MV-4-11 (cell line): ENCODE results near the gene LCK.

ENCODE experiments used
- DNase-seq: peaks from one replicate; lab custom pipeline; 2025; lab: John Stamatoyannopoulos, UW

The LCK gene

DNA sequence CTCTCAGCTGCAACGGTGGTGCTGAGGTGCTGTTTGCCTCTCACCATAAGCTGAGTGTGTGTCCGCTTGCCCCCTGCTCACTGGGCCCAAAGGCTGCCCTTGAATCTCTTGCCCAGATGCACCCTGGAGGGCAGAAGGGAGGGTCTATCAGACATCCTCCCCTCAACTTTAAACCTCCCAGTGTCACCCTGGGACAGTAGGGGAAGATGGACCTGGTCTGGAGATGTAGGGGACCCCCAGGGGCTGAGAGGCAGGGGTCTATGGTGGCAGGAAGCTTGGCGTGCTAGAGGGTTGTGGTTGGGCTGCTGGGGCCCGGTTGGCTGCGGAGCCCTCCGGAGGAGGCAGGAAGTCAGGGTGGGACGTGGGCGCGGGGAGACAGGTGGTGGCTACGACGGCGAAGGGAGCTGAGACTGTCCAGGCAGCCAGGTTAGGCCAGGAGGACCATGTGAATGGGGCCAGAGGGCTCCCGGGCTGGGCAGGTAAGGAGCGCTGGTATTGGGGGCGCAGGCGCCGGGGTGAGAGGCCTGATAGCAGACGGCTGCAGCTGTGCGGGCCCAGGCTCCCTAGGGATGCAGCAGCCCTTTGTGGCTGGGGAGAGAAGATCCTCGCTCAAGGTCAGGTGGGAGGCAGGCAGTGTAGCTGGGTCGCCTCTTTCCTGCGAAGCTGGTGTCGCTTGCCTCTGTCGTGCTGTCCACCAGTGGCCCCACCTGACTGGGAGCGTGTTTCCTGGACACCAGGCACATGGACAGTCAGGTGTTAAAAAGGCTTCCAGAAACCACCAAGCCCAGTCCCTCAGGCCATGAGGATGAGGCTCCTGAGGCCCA is at the start of gene LCK:
Gene LCK (plus strand): TSS at position 373 of the 824 bp plus-strand sequence. CDS start 23,065 bp downstream, outside the sequence.
- DNase-seq, result no peak

DNA sequence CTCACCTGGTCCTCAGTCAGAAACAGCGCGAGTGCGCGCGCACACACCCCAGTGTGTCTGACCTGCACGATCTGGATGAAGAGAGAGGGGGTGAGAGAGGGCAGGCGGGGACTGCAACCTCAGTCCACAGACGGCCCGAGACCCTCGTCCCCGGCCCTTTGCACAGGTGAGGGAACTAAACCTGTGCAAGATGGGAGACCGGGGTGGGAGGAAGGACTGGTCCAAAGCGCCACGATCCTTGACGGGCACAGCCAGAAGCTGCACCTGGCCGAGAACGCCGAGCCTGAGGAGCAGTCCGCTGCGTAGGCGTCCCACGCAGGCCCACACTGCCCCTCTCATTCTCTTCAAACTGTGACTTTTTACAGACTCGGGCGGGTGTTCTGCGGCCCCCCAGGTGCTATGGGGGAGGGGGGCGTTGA is 46.1 kb upstream of the LCK start:
- no peak for DNase-seq

DNA sequence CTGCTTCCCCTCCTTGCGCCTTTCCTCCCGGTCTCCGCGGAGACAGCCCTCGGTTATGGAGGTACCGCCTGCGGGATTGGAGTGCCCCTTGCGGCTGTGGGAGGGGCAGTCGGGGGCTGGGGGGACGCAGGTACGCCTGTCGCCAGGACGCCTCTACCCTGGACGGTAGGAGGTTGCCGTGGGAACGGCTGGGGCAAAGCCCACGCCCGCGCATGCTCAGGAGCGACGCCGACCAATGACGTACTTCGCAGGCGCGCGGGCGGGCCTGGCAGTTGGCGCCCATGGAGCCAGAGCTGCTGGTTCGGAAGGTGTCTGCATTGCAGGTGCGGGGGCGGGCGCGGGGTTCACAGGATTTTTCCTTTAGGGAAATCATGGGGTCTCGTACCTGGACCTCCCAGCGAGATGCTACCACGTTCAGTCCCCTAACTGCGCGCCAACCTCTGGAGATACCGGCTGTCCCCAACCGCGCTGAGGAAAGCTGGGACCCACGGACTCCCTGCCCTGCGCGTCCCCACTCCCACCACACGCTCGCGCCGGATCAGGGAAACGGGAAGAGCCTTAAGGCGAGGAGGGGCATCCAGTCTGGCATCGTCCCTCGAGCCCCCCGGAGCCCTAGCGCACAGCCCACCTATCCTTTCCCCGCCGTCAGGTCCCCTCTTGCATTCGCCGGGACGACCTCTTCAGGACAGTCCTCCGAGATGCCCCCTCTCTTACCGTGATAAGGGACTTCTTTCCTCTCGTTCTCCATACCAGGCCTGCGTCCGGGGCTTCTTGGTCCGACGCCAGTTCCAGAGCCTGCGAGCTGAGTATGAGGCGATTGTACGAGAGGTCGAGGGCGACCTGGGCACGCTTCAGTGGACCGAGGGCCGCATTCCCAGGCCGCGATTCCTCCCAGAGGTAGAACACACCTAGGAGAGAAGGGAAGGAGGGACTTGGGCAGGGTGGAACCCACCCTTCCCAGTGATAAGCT is 45.4 kb upstream of the LCK start, which contains the start of gene IQCC:
Gene IQCC (plus strand): TSS at position 271 of the 970 bp plus-strand sequence. CDS start 11 bp downstream, at position 282.
- peak; percentile 69 for DNase-seq

DNA sequence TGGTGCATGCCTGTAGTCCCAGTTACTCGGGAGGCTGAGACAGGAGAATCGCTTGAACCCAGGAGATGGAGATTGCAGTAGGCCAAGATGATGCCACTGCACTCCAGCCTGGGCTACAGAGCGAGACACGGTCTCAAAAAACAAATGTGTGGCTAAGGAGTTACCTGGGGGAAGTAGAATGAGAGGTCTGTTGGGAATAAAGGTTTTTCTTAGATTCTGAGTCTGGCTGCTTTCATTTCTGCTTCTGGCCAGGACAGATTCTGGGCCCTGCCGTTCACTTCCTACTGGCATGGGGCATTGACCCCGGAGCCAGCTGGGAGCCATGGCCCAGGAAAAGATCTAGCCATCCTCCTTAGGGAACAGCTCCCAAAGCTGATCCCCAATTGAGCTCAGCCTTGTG is 42.6 kb upstream of the LCK start:
- DNase-seq, result peak; percentile 14

DNA sequence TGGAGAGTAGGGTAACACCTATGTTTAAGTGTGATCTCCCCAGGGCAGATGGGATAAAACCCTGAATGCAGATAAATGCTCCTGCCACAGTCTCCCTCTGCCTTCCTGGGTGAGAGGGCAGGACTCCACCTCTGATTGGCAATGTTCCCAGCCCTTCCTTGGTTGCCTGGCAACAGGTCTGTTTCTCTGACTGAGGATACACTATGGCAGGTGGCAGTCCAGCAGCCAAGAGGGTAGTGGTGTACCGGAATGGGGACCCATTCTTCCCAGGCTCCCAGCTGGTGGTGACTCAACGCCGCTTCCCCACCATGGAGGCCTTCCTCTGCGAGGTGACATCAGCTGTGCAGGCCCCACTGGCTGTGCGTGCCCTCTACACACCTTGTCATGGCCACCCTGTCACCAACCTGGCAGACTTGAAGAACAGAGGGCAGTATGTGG is 42.2 kb upstream of the LCK start, which contains the start of gene DCDC2B:
Gene DCDC2B (plus strand): TSS at position 199 of the 438 bp plus-strand sequence. CDS start 5 bp downstream, at position 204.
- DNase-seq, result no peak

DNA sequence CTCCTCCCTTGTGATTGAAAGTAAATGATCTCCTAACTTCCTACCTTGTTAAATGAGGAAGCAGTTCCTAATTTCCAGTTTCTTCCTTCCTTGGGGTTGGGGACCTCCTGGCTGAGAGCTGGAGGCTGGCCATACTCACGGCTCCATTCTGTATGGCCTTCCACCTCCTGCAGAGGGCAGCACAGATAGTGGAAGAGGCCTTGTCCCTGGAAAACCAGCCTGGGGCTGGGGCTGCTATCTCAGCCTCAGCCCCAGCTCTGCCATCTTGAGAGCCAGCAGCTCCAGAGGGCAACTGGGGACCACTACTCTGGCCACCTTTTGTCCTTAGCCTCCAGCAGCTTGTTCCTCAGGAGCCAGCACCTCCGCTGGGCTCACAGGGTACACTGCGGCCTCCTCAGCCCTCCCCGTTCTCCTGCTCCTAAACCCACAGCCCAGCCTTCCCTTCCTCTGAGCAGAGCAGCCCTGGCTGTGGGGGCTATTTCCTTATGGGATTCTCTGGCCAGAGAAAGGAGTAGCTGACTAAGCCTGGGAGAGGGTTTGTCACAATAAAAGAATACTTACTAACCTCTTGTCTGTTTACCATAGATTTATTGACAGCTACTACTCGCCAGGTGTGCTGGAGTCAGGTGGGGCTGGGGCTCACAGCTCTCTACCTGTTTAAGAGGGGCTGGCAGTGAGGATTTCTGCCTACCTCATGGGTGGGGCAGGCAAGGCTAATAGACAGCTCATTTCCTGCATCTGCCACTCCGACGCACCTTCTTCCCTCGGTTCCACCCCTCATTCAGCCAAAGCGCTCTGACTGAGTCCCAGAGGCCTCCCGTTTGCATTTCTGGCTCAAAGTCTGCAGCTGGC is 35.2 kb upstream of the LCK start:
- peak; percentile 49 for DNase-seq

DNA sequence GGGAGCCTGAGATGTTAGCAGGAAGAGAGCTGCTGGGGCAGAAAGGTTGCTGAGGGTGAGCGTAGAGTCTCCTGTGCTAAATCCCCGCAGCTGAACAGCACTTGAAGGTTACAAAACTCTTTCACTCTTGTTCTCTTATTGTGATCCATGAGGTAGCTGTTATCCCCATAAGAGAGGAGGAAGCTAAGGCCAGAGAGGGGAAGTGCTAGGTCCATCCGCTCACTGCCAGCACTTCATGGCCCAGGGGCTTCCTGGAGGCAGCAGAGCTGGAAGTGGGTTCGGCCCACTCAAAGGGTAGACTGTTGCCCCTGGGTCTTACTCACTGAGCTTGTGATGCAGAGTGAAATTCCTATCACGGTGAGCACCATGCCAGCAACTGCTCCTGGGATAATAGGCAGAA is 34.5 kb upstream of the LCK start:
- DNase-seq, result no peak

DNA sequence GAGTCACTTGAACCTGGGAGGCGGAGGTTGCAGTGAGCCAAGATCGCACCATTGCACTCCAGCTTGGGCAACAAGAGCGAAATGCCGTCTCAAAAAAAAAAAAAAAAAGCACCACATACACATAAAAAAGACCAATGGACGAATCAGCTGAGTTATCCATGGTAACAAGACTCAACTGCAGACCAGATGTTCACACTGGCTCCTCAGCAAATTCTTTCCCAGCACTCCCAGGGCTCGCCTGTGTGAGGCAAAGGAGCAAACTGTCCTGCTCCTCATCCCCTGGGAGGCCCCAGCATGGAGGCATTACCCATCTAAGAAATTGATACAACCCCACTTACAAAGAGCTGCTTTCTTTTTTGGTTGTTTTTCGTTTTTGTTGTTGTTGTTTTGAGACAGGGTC is 32.0 kb upstream of the LCK start:
- no peak for DNase-seq

DNA sequence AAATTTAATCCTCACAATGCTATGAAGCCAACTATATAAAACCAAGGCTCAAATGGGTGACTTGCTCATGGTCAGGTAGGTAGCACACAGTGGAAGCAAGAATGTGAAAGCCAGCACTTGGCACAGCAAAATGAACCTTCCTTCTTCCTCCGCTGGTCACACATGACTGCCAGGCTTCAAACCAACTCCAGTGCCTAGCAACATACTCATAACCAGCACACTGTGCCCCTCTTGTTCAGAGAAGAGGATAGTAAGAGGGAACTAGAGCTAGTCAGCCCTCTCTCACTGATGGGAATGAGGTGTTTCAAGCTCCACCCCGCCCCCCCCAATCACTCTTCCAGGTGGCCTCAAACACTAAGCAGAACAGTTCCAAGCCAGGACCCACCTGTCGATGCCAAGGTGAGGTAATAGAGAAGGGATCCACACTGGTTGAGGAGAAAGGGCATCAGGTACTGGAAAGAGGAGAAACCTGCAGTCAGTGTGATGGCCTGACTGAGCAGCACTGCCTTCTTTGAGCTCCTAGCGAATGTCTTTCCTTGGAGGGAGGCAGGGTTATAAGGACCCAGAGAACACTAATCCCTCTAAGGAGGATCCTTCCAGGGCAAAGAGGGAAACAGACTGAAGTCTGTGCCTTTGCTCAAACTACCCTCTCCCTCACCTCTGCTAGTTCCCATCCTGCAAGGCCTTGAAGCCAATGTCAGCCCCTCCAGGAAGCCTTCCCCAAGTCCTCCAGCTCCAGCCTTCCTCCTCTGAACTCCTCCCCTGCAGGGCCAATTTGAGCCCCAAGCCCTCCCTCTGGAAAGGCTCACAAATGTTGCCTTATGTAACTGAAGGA is 30.1 kb upstream of the LCK start:
- DNase-seq, result no peak

DNA sequence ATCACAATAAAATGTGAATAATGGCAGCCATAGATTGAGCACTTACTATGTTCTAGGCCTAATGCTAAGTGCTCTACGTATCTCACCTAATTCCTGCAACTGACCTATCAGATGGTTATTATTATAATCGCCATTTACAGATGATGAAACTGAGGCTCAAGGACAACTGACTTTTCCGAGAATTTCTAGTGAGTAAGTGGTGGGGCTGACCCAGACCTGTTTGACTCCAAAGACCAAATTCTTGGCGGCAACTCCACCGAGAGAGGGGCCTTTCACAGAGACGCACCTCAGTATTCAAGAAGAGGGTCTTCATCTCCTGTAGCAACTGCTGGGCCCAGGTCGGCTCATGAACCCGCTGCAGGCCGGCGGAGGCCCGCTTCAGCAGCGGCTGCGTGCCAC is 29.5 kb upstream of the LCK start:
- no peak for DNase-seq

DNA sequence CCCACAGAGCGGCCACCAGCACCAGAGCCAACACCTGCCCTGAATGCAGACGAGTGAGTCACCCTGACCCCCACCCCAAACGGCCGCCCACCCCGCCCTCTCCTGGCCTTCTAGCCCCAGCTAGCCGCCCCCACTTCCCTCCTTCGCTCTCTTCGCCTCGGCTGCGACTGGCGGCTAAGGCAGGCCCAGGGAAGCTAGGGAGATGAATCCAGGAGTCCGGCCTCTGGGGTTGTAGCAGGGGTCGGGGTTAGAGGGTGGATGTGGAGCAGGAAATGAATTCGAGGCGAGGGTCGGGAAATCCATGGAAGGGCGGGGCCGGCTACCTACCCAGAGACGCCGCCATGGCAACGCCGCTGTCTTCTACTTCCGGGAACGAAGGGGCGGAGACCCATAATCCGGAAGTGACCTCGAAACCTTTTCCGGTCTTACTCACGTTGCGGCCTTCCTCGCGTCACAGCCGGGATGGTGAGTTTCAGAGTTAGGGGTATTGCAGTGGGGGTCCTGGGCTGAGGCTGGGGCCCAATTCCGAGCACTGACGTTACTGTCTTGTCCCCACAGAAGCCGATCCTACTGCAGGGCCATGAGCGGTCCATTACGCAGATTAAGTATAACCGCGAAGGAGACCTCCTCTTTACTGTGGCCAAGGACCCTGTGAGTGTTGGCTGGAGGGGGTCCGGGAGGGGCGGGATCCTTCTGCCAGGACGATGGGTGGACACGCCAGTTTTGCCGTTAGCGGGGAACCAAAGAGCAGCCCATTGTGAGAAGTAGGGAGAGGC is 28.9 kb upstream of the LCK start, which contains the start of the genes EIF3I and TMEM234:
Gene EIF3I (plus strand): TSS at position 428 of the 776 bp plus-strand sequence. CDS start 35 bp downstream, at position 463.
Gene TMEM234 (minus strand): TSS at position 374 of the 776 bp plus-strand sequence. CDS start 31 bp downstream, at position 343.
- peak; percentile 89 for DNase-seq

DNA sequence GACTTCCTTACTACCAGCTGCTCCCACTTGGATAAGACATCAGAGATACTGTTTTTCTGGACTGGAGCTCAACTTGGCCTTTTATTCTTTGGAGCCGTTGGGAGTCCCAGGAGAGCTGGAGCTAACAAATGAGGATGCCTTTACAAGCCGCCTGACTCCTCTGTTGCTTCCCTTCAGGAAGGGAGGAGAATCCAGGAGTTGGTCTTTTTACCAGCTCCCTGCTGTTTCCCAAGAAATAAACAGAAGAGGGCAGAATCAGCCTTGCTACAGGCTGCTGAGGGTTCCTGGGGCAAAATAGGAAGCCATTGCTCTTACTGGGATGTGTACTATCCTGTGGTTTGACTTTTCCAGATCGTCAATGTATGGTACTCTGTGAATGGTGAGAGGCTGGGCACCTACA is 27.4 kb upstream of the LCK start:
- DNase-seq, result no peak

DNA sequence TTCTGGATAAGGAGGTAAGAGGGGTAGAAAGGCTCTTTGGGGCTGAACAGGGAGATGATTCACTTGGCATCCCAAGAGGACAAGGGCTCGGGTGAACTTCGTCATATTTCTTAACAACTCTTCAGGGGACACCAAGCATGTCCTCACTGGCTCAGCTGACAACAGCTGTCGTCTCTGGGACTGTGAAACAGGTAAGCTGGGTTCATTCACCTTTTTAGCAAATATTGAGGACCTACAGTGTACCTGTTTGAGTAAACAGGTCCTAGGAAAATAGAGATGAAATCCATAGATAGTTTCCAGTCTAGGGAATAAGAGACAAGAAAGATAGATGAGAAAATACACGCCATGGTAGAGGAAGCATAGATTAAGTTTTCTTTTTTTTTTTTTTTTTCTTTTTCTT is 26.8 kb upstream of the LCK start:
- no peak for DNase-seq

DNA sequence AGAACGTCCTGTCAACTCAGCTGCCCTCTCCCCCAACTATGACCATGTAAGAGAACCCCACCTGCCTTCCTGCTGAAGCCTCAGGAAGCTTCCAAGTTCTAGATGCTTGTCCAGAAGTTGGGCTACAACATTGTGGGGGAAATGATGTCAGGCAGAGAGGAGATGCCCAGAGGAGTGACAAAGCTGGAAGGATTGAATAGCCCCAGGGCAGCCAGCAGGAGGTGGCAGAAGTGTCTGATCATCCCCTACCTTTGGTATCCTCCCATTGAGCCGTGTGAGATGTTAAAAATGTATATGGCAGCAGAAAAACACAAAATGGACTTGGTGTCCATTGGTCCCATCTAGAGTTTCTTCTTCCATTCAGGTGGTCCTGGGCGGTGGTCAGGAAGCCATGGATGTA is 22.3 kb upstream of the LCK start:
- no peak for DNase-seq

DNA sequence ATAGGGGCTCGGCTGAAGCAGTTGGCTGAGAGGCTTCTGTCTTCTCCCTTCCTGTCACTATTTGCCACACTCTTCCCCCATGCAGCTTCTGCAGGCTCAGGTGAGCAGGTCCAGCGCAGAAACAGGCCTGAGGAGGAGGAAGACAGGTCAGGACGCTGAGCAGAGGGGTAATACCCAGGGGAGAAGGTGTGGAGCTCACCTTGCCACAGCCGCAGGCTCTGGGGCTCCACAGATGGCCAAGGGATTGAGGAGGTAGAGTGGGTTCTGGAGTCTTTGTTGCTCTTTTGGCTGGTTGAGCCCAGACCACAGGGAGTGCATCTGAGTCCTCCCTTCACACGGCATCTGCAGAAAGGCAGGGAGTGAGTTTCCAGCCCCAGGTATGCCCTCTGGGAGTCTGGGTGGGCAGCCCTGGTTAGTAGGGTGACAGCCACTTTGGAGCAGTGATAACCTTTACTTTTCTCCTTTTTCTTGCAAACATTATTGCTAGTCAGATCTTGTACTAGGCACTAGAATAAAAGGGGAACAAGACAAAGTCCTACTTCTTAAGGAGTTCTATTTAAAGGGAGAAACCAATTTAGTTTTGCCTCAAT is 19.1 kb upstream of the LCK start:
- no peak for DNase-seq

DNA sequence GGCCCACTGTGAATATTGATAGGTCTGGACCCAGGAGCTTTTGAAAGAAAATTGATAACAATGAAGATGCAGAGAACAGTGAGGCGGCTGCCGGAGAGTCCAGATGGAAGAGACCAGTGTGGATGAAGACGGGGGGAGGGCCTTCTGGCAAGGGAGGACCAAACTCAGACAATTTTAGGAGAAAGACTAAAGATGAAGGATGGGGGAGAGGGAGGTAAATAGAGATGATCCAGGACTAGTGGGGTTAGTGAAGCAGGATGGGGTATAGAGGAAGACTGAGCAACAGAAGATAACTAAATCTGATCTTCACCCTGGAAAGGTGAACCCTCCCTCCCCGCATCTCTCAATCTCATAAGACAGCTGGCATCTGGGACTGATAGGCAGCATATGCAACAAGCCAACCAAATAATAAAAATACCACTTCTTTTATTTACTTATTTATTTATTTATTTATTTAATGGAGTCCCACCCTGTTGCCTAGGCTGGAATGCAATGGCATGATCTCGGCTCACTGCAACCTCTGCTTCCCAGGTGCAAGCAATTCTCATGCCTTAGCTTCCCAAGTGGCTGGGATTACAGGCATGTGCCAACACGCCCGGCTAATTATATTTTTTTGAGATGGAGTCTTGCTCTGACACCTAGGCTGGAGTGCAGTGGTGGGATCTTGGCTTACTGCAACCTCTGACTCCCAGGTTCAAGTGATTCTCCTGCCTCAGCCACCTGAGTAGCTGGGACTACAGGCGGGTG is 18.3 kb upstream of the LCK start:
- no peak for DNase-seq

DNA sequence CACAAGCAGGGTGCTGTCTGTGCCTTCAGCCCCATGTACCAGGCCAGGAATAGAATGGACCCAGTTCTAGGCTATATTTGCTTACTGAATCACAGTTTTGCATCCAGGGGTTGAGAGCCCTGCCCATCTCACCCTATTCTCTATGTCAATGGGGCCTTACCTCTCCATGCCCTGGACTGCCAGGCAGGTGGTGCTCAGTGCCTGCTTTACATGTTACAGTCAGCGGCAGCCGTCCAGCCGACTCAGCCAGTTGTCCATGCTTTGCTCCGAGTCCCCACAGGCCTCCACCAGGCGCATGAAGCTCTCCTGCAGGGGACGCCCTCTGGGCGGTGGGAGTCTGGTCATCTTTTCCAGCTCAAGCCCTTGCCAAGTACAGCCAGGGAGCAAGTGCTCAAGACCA is 16.3 kb upstream of the LCK start:
- no peak for DNase-seq

DNA sequence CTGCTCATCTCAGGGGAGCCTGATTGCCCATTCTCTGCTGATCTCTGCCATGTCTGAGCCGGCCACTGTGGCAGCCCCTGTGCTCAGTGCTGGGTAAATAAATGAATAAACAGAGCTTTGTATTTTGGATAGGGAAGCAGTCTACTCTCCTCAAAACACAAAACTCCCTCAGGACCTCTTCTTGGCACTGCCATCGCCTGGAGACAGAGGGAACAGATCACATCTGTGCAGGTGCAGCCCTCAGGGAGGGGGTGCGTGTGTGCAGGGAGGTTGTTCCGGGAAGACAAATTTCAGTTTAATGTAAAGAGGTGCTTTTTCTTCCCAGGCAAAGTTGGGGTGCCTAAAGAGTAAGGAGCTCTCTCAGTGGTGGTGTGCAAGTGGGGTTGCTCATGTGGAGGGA is 11.7 kb upstream of the LCK start:
- DNase-seq, result no peak

DNA sequence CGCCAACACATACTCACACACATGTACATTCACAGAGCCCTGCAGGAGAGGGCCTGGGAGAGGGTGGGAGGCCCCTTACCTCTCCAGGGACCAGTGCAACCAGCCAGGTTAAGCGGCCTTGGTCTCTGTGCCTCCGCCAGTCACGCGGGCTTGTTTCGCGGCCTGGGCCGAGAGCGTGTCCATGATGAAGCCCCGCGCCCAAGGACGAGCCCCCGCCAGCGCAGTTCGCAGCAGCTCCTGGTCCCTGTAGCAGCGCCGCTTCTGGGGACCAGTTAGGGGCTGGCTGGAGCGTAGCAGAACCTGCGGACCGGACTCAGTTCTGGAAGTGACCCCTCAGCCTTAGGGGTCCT is 11.3 kb upstream of the LCK start:
- no peak for DNase-seq
